Measurements from ENCODE around the gene CNOT6.

CNOT6 gene

GRCh38 chr5:180595046-180595379 is 100.8 kb downstream of the CNOT6 start:
- TF ChIP-seq TAF1 (IDR thresholded peaks at IDR 0.05; ENCODE audit: borderline replicate concordance, insufficient read depth, low read length) (no peak), FOXP2 (optimal IDR thresholded peaks at IDR 0.05; ENCODE audit: borderline replicate concordance, extremely low read depth, extremely low read length, insufficient read depth) (no peak), REST (IDR thresholded peaks at IDR 0.05; ENCODE audit: insufficient read depth in 1 of 2, low read depth in 2 of 2, low read length in 2 of 2) (no peak), SIN3A (IDR thresholded peaks at IDR 0.05; ENCODE audit: borderline replicate concordance, insufficient read depth, low read length) (no peak)

GRCh38 chr5:180595381-180596114 is 101.4 kb downstream of the CNOT6 start:
- TF ChIP-seq REST (IDR thresholded peaks at IDR 0.05; ENCODE audit: insufficient read depth in 1 of 2, low read depth in 2 of 2, low read length in 2 of 2) = no peak
- no peak for TF ChIP-seq POLR2AphosphoS5 (IDR thresholded peaks at IDR 0.05; ENCODE audit: low read depth, low read length)
- no peak for TF ChIP-seq SIN3A (IDR thresholded peaks at IDR 0.05; ENCODE audit: borderline replicate concordance, insufficient read depth, low read length)
- TF ChIP-seq TAF1 (IDR thresholded peaks at IDR 0.05; ENCODE audit: borderline replicate concordance, insufficient read depth, low read length) = no peak
- TF ChIP-seq FOXP2 (optimal IDR thresholded peaks at IDR 0.05; ENCODE audit: borderline replicate concordance, extremely low read depth, extremely low read length, insufficient read depth) = no peak

DNA sequence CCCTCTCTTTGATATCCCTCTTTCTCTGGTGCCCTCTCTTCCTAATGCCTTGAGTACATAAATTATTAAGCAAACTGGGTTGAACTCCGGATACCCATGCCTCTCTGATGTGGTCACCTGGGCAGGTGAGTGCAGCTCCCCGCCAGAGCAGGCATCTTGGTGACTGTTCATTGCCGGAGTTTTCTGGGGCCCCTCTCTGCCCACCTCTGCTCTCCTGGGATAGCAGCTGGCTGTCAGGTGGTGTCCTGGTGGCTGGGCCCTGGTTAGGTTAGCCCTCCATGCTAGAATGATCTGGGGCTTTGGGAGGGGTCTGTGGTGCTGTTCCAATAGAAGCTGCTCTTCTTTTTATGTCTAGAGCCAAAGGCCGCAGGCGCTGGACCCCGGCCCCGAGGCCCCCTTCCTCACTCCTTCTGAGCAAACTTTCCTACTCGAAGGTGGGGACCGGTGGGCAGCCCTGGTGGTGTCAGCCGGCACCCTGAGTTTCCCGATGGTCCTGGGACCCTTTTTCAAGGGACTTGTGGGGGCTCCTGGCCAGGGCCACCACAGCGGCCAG is 102.0 kb downstream of the CNOT6 start:
- TF ChIP-seq SIN3A (IDR thresholded peaks at IDR 0.05; ENCODE audit: borderline replicate concordance, insufficient read depth, low read length) = no peak
- TF ChIP-seq FOXP2 (optimal IDR thresholded peaks at IDR 0.05; ENCODE audit: borderline replicate concordance, extremely low read depth, extremely low read length, insufficient read depth) = no peak
- TF ChIP-seq POLR2AphosphoS5 (IDR thresholded peaks at IDR 0.05; ENCODE audit: low read depth, low read length) = no peak
- TF ChIP-seq REST (IDR thresholded peaks at IDR 0.05; ENCODE audit: insufficient read depth in 1 of 2, low read depth in 2 of 2, low read length in 2 of 2) = no peak
- TF ChIP-seq TAF1 (IDR thresholded peaks at IDR 0.05; ENCODE audit: borderline replicate concordance, insufficient read depth, low read length) = no peak

DNA sequence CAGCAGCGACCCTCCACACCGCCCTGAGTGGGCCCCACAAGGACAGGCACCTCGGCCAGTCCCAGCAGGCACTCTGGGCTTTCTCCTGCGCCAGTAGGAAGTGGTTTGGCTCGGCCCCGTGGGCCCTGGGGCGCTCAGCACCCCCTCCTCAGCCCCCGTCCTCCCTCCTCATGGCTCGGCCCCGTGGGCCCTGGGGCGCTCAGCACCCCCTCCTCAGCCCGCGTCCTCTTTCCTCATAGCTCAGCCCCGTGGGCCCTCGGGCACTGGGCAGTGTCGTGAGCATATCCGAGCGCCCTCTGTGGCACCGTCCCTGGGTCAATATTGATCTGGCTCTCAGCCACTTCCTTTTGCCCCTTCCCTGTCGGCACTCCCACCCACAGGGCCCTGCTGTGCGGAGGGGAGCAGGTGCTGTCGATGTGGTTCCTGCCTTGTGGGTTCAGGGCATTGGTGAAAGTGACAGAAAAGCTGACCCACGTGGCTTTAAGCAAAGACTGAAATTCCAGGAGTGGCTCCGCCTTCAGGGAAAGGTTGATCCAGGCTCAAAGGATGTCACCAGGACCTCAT is 102.6 kb downstream of the CNOT6 start:
- TF ChIP-seq TAF1 (IDR thresholded peaks at IDR 0.05; ENCODE audit: borderline replicate concordance, insufficient read depth, low read length) (no peak), SIN3A (IDR thresholded peaks at IDR 0.05; ENCODE audit: borderline replicate concordance, insufficient read depth, low read length) (no peak), REST (IDR thresholded peaks at IDR 0.05; ENCODE audit: insufficient read depth in 1 of 2, low read depth in 2 of 2, low read length in 2 of 2) (no peak), POLR2AphosphoS5 (IDR thresholded peaks at IDR 0.05; ENCODE audit: low read depth, low read length) (no peak), FOXP2 (optimal IDR thresholded peaks at IDR 0.05; ENCODE audit: borderline replicate concordance, extremely low read depth, extremely low read length, insufficient read depth) (no peak)
